Right ventricle myocardium inferior (tissue), 1 donor: Measurements from ENCODE around the gene PLGRKT. TPM values are rescaled to one million over a fixed set of nuclear protein-coding genes. Genes with fewer than 3 reads are reported as not detected.
"Not testable (repeated sequence)": the region's sequence is repeated elsewhere in the genome, so short reads cannot be mapped to it uniquely, and the experiment has no call there.

Experiments used
- ATAC-seq: fragments of 200-7000 bp; cut with Tn5 transposase; one replicate; pipeline ENCODE4 v1.9.1; 2020; ENCODE audit warnings: mild to moderate bottlenecking, moderate library complexity
- DNase-seq: peaks from one replicate; pipeline ENCODE4 v3.0.0; 2021; ENCODE audit errors: missing footprints
- intact Hi-C: fragments of 100-400 bp; cut with DNase I; formaldehyde crosslinking; loops from one replicate; pipeline ENCODE4 v1.11.0; 2022
- total RNA-seq: library from RNA; stranded (reverse); fragmentation: NEBNext Ultra II Directional; extraction: Animal tissue kit (Norgen Biotek cat#: 25700); gene quantifications from one replicate; pipeline ENCODE4 v1.2.1, GENCODE V29; 2021
- donor health status: DM: no; HTN: yes; CAD: no; lungs with severe emphysema.

The PLGRKT gene
- total RNA-seq, 1 donor from 2014 or later: 44.3 TPM

DNA sequence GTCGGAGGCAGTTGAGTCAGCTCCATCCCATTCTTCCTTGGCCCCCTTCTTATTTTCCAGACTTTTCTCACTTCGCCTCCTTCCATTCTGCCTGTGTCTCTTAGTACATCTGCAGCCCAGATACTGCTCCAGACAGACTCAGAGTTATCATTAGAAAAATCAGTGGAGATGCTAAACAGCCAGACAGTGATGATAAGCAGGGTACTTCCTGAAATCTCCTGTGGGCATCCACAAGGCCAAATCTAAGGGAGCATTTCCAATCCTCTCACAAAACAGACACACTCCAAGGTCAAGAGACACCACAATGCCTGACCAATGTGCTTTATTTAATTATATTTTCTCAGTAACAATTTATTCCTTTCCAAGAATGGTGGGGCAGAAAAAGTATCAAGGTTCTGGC is 83.5 kb downstream of the PLGRKT start:
- intact Hi-C loops: no loop called here
- ATAC-seq (no peak), DNase-seq (no peak)

- intact Hi-C loops: no loop called here
These were observed 85.0 kb downstream of the PLGRKT start for GRCh38 chr9:5352637-5353248.

DNA sequence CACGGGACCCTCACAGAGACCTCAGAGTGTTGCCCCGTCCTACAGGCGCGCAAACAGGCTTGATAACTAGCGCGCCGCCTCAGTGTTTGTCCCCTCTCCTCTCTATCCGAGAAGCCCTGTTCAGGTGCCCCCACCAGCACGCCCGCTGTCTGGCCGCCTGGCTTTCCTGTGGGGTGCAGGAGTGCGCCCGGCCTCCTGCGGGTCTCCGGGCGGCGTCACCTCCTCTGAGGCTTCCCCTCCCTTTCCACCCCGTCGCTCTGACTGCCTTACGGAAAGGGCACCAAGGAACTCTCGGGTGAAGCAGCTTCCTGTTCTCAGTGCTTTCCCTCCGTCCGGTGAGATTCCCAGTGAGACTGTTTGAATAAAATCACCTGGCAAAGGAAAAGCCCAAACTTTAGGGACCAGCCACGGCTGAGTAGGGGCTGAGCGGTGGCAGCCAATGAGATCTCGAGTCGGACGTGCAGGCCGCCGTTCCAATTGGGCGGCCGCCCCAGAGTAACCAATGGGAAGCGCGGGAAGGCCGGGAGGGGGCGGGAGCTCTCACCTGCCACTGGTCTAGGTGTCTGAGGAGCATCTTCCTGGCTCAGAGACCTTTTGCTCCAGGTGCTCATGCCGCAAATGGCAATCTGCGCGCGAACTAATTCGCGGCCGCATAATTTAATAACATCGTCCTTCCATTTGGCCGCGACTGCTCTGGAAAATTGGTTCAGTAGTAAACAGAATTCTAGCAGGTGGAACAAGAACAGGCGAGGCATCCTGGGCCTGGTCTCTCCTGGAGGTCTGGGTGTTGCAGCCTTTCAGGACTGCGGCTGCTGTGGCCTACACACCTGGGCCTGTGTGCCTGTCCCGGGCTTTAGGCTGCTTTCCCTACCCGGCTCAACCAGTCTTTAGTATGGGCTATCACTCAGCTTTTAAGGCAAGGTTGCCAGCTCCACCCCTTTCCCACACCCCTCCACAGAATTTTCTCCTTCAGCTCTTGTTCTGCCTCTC is 98.4 kb downstream of the PLGRKT start, which contains the start of gene RLN1:
RLN1 (minus strand) TSS at position 885 of the 990 bp plus-strand sequence; CDS start at position 755, 130 bp downstream.
- ATAC-seq: peak; percentile 100
- intact Hi-C loops, DNase-seq: not testable (repeated sequence)

More at GRCh38 chr9:5352637-5353248, 85.0 kb downstream of the PLGRKT start:
- DNase-seq: no peak
- no peak for ATAC-seq

DNA sequence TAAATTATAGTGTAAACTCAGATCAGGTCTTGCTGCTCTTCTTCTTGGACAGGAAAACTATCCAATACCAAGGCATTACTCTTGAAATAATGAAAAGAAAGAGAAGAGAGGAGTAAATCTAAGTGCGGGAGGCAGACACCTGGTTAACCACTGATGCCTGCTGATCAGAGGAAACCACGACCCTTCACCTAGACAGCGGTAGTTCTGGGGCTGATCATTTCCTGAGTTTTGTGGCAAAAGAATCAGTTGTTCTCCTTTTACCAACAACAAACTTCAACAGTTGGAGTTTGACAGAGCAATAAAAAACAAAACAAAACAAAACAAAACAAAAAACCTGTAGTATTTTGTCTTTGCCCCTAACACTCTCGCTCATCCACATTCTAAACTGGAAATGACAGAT is 101.0 kb downstream of the PLGRKT start:
- intact Hi-C loops: no loop called here
- no peak for ATAC-seq

DNA sequence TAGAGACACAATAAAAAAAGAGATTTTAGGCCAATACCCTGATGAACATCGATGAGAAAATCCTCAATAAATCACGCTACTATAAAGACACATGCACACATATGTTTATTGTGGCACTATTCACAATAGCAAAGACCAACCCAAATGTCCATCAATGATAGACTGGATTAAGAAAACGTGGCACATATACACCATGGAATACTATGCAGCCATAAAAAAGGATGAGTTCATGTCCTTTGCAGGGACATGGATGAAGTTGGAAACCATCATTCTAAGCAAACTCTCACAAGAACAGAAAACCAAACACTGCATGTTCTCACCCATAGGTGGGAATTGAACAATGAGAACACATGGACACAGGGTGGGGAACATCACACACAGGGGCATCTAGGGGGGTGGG is 106.4 kb downstream of the PLGRKT start:
- DNase-seq, ATAC-seq, intact Hi-C loops: not testable (repeated sequence)

More for the DNA sequence above, 101.0 kb downstream of the PLGRKT start:
- no peak for DNase-seq

DNA sequence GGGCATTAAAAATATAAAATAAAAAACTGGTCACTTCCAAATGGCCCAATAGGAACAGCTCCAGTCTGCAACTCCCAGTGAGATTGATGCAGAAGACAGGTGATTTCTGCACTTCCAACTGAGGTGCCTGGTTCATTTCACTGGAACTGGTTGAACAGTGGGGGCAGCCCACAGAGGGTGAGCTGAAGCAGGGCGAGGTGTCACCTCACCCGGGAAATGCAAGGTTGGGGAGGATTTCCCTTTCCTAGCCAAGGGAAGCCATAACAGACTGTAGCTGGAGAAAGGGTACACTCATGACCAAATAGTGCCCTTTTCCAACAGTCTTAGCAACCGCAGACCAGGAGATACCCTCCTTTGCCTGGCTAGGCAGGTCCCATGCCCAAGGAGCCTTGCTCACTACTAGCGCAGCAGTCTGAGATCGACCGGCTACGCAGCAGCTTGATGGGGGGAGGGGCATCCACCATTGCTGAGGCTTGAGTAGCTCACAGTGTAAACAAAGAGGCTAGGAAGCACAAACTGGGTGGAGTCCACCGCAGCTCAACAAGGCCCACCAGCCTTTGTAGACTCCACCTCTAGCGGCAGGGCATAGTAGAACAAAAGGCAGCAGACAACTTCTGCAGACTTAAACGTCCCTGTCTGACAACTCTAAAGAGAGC is 110.7 kb downstream of the PLGRKT start:
- ATAC-seq (no peak), DNase-seq (no peak)
- intact Hi-C loops: no loop called here

DNA sequence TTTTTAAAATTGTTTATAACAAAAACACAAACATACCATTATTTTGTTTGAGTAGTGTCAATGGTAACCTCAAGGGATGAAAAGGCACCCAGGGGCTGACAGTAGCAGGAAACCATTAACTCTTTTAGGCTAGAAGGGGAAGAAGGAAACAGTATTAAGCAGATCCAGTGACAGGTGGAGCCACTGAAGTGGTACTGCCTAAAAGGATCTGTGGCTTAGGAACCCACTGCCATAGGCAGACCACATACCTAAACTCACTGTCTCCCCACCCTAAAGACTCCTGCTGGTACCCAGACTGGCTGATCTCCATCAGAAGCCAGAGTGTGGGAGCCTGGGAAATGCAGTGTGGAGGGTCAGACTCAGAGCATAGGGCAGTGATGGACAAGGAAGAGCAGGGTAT is 111.5 kb downstream of the PLGRKT start:
- intact Hi-C loops: no loop called here

GRCh38 chr9:5321601-5322000 is 116.1 kb downstream of the PLGRKT start:
- intact Hi-C loops, DNase-seq, ATAC-seq: not testable (repeated sequence)

More for the DNA sequence above, 111.5 kb downstream of the PLGRKT start:
- DNase-seq (no peak), ATAC-seq (no peak)

GRCh38 chr9:5321058-5321457 is 116.7 kb downstream of the PLGRKT start:
- ATAC-seq (no peak), DNase-seq (no peak)
- intact Hi-C loops: no loop called here

DNA sequence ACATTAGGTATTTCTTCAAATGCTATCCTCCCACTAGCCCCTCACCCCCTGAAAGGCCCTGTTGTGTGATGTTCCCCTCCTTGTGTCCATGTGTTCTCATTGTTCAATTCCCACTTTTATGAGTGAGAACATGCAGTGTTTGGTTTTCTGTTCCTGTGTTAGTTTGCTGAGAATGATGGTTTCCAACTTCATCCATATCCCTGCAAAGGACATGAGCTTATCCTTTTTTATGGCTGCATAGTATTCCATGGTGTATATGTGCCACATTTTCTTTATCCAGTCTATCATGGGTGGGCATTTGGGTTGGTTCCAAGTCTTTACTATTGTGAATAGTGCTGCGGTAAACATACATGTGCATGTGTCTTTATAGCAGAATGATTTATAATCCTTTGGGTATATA is 121.3 kb downstream of the PLGRKT start:
- ATAC-seq, intact Hi-C loops, DNase-seq: not testable (repeated sequence)

DNA sequence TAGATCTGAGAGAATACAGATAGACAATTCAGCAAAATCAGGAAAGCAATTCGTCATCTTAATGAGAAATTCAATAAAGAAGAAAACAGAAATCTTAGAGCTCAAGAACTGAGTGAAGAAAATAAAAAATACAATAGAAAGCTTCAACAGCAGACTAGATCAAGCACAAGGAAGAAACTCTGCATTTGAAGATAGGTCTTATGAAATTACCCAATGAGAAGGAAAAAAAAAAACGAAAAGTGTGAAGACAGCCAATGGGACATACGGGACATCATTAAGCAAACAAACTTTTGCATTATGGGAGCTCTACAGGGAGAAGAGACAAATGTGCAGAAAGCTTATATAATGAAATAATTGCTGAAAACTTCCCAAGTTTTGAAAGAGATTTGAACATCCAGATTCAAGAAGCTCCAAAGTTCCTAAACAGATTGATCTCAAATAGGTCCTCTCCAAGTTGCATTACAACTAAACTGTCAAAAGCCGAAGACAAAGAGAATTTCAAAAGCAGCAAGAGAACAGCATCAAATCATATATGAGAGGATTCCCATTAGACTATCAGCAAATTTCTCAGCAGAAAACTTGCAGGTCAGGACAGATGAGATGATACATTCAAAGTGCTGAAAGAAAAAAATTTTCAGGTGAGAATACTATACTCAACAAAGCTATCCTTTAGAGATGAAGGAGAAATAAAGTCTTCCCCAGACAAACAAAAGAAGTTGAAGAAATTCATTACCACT is 122.4 kb downstream of the PLGRKT start:
- ATAC-seq: no peak
- intact Hi-C loops: no loop called here
- no peak for DNase-seq

DNA sequence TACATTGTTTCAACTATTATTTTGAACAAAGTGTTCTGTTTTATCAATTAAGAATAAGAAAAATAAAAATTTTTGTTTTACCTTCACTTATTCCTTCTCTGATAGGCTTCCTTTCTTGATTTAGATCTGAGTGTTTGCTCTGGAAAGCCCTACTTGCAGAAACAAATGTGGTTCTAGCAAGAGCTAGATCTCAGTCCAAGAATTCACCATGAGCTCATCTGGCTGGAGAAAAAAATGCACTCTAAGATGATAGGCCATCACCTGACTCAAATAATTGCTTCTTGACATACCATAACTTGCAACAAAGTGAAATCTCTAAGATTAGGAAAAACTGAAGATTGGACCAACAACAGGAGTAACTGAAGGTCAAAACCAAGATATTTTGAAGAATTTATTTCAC is 126.9 kb downstream of the PLGRKT start:
- ATAC-seq: no peak
- intact Hi-C loops: no loop called here
- DNase-seq: no peak

Other genes with a start within 250 kb of the PLGRKT start
- gene INSL4, start 206.5 kb downstream of the PLGRKT start, total RNA-seq: not detected
- gene RLN2, start 133.2 kb downstream of the PLGRKT start, total RNA-seq: not detected
- gene RLN1, start 98.0 kb downstream of the PLGRKT start, total RNA-seq: 0.43 TPM
- gene CD274, start 12.6 kb upstream of the PLGRKT start, total RNA-seq: 12.0 TPM
- 3.3 TPM for gene PDCD1LG2, start 72.6 kb upstream of the PLGRKT start, total RNA-seq
- gene RIC1, start 191.2 kb upstream of the PLGRKT start, total RNA-seq: 6.9 TPM